GM21786 (cell line): ENCODE data around the gene RNASEH2B.

ENCODE experiments used
- ATAC-seq: cut with Tn5 transposase; IDR thresholded peaks from one replicate; pipeline ENCODE4 v1.9.1; 2021; ENCODE audit not compliant: unreplicated experiment

RNASEH2B gene

DNA sequence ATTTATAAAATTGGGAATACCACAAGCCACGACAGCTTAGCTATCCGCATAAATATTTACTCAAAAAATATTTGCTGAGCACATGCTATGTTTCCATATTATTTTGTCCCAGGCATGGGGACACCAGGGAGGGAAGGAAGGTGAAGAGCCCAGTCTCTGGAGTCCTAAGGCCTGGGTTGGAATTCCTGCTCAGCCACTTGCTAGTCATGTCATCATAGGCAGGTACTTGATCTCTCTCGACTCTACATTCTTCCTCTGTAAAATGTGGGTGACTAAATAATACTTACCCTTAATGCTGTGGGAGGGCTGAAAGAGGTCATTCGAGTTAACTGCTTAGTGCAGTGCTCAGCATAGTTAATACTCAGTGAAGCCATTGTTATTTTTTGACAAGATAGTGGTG lies 4.3 kb upstream of the RNASEH2B start:
- no peak for ATAC-seq

DNA sequence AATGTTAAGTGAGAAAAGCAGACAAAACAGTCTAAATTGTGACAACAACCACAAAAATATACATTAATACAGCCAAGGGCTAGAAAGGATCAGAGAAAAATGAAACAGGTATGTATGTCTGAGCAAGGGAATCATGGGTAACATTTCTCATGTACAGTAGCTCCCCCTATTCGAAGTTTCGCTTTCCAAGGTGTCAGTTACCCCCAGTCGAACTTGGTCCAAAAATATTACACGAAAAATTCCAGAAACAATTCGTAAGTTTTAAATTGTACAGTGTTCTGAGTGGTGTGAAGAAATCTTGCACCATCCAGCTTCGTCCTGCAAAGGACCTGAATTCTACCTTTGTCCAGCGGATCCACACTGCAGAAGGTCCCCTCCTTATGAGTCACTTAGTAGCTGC lies 1.8 kb upstream of the RNASEH2B start:
- no peak for ATAC-seq

DNA sequence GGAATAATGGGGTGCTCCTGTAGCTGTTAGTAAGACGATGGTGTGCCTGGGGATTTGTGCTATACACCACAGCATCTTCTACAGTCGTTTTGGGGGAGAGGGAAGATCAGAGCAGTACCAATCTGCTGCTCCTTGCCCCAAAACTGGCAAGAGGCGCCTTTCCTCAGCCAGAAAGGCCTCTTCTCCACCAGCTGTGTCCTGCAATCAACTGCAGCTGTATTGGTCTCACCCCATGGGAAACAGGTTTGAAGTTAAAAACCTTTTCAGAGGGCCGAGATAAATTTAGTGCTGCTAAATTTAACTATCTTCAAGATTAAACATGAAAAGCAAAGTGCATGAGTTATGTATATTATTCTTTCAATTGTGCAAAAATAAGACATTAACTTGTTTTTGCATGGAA lies 1.2 kb upstream of the RNASEH2B start:
- no peak for ATAC-seq

DNA sequence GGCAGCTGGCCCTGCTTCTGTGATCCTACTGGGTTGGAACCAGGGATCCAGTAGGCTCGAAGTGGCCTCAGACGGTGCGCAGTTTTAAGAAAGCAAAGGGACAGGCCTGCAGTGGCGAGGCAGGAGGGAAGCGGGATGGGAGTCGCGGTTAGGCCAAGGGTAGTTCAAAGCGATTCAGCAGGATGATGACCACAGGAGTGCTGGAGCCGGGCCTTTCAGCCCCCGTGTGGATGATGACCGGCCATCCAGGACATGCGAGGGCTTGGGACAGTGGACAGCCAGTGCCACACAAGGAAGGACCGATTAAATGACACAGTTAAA lies 854 bp downstream of the RNASEH2B start:
- ATAC-seq = no peak

DNA sequence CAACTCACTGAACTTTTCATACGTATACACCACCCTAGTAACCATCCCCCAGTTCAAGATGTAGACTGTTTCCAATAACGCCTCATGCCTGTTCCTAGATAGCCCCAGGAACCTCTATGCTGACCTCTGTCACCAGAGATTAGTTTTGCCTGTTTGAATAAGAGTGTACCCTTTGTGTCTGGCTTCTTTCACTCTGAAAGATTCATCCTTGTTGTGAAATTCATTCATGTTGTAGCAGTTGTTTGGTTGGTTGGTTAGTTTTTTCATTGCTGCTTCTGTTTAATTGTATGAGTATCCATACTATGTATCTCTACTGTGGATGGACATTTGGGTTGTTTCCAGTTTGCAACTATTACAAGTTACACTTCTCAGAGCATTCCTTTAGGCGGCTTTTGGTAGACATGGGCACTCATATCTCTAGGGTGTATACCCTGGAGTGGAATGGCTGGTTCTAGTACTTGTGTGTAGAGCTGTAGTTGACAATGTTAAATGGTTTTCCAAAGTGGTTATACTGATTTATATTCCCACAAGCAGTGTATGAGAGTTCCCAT lies 1.6 kb downstream of the RNASEH2B start:
- no peak for ATAC-seq

DNA sequence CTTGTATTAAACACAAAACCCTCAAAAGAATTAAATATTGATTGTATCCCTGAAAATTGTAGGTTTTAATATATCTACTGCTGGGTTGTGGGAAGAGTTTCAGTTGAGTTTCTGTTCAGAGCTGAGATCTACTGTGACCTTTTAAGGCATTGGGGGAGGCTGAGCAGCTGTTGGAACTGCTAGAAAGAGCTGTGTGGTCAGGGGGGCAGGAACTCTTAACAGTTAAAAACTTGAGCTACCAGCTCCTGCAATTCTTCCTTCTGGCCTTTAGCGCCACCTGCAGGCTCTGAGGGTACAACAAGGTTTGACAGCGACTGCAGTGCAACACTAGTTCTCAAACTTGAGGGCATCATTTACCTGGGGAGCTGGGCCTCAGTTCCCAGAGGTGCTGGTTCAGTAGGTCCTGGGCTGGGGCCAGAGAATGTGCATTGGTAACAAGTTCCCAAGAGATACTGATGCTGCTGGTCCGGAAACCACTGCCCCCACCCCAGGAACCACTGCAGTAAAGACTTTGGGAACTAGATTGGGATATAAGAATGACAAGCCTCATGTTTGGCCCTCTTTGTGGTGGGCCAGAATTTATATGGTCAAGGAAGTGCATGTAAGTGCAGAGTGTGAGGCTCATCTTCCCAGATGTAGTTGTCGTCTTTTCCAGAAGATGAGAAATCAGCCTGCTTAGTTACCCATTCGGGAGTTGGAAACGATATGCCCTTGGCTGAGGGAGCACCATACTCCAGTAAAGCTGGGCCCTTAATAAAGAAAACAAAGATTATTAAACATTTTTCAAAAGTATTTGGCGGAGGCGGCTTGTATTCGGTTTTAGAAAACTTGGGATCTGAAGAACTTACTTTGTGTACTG lies 2.6 kb downstream of the RNASEH2B start:
- ATAC-seq = peak; percentile 48

DNA sequence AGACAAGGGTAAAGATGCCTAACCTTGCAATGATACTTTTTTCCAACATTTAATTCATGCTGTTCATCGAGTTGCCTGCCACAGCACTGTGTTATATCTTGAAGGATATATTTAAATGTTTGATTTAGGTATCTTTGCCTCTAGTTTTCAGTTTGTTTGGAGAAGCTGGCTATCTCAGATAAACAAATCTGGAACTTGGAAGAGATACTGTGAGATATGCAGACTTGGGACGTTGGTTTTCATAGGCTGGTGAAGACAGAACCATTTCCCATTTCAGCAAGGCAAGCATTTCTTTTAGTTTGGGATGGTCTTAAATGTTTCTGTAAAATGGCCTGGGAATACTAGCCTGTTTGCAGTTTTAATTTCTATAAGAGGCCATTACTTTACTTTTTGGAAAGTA lies 3.3 kb downstream of the RNASEH2B start:
- no peak for ATAC-seq

DNA sequence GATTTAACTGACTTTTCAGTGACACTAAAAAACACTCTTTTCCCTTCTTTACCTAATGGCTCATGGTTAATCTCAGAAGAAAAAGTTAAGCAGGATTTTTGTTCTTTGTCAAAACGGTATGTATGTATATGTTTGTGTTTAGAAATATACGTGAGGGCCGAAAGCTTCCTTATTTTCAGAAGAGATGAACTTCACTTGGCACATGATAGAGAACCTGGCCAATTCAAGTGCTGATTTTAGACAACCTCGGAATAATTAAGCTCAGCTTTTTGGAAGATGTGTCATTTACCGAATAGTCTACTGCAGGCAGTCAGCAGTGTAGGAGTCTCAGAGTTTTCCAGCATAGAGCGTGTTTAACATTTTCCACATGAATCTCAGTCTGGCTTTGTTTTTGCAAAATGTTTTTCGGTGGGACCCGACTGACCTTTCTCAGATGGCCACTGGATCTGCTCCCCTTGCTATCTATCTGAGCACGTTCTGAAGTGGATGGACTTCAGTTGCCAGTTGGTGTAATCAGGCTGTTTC lies 4.6 kb downstream of the RNASEH2B start:
- no peak for ATAC-seq

DNA sequence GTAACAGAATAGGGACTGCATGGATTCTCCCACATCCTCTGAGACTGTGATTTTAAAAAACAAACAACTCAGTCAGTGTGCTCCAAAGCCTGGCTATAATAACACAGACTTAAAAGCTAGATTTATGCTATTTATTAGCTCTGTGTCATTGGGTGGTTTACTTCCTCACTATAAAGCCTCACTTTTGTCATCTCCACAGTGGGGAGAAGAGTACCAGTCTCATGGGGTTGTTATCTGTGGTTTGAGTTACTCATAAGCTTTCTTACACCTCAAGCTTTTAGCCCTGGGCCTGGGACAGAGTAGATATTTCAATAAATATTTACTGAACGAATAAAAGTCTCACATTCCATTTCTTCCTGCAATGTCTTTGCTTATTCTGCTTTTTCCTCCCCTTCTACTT lies 5.3 kb downstream of the RNASEH2B start:
- ATAC-seq = peak; percentile 32

DNA sequence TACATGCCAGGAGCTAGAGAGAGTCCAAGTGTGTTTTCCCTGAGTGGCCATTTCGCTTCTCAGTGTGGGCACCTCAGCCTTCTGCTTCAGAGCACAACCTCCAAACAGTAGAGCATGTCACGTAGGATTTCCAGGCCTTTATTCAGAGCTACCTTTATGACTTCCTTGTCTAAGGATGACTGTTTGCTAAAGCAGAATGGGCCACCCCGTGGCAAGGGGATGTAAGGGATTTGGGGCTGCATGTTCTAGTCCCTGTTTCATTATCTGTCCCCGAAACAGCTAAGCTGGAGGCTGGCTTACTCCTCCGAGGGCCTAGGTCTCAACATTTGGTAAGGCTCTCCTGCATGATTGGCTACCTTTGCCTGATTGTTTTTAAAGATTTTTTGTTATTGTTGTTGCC lies 6.0 kb downstream of the RNASEH2B start:
- ATAC-seq = no peak

DNA sequence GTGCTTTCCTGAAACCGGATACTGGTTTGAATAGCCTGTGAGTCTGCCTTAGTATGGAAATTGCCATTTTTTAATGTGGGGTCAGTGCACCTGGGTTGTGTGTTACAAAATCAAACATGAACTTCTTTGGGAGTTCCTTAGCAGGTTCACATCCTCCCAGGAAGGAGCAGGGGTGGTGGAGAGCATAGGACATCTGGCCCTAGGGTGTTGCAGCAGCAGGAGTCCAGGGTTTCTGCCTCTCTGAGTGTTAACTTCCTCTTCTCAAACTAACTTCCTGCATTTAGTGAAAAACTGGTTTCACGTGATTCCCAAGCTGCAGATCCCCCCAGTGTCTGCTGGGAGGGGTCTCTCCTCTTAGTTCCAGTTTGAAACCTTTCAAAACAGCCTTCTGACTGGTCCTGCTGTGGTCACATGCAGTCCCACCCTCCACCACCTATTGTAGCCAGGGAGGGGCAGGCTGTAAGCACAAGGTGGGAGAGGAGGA lies 7.2 kb downstream of the RNASEH2B start:
- peak; percentile 41 for ATAC-seq

DNA sequence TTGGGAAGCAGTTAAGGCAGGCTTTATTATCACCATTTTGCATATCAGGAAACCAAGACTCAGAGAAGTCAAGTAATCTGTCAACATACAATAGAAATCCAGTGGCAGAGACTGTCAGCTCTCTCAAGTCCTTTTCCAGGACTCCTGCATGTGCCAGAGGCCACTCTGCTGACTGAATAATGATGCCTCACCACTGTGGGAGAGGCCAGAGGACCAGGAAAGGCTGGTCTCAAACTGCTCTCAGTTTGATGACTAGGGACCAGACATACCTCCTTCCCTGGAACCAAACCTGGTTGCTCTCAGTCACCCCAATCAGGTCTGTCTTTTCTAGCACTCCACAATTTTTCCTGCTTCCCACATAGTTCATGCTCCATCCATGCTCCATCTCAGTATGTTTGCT lies 8.0 kb downstream of the RNASEH2B start:
- ATAC-seq = no peak

DNA sequence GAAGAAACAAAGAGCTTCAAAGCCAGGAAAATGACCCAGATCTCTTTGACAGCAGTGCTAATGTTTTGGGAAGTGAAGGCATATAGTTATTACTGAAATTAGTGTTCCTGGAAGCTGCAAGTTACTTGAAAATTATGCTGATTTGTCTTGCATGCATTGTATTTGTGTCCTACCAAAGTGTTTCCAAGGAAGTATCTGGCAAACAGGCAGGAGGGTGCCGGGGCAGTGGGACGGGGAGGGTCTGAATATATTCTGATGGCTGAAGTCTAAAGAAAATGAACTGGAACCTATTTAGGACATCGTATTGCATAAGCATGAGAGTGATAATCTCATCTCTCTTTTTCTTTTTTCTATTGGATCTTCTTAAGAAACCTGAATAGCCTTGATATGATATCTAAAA lies 9.0 kb downstream of the RNASEH2B start:
- ATAC-seq = no peak

DNA sequence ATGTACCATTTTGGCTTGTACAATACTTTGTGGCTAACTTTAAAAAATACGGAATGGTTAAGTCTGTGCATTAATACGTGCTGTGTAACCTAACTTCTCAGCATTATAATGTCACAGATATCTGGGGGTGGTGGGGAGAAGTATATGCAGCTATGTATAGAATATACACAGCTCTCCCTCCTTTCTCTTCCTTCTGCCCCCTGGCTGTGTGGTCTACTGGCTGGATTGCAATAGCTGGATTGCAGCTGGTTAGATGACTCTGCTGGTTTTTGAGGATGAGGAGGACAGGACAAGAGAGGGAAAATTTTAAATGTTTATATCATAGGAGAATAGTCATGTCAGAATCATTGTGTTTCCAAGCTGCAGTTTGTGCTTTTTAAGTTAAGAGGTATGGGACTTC lies 9.7 kb downstream of the RNASEH2B start:
- ATAC-seq = no peak

DNA sequence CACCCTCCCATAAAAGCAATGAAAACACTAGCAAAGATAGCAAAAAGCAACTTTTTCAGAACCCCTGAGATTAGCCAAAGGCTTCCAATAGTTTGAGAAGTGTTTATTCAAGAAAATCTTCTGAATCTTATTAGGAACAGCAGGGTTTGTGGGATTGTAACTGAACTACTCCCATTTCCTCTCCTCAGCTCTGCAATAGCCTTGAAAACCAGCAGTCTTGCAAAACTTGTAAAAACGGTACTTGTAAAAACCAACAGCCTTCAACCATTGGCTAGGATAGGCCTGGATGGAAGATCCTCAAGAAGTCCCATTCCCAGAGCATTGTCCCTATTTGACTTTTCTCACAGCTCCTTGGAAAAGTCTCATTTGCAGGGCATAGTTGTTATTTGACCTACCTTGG lies 12.1 kb downstream of the RNASEH2B start:
- no peak for ATAC-seq

DNA sequence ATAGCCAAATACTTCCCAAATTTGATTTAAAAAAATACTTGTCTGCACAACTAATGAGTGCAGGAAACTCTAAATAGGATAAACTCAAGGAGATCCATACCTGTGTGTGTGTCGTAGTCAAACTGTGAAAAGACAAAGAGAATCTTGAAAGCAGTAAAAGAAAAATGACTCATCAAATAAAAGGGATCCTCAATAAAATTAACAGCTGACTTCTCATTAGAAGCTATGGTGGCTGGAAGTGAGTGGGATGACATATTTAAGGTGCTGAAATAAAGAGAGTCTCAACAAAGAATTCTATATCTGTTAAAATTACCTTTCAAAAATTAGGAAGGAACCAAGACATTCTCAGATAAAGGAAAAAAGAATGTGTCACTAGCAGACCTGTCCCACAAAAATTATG lies 13.7 kb downstream of the RNASEH2B start:
- ATAC-seq = no peak

DNA sequence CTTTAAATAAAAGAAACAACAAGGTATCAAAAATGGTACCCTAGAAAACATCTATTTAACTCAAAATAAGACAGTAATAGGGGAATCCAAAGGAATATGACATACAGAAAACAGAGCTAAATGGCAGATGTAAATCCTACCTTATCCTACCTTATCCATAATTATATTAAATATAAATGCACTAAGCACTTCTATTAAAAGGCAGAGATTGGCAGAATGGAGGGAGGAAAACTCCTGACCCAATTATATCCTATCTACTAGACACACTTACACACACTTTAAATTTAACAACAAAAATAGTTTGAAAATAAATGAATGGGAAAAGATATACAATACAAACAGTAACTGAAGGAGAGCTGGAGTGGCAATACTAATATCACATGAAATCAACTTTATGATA lies 14.4 kb downstream of the RNASEH2B start:
- ATAC-seq = no peak

DNA sequence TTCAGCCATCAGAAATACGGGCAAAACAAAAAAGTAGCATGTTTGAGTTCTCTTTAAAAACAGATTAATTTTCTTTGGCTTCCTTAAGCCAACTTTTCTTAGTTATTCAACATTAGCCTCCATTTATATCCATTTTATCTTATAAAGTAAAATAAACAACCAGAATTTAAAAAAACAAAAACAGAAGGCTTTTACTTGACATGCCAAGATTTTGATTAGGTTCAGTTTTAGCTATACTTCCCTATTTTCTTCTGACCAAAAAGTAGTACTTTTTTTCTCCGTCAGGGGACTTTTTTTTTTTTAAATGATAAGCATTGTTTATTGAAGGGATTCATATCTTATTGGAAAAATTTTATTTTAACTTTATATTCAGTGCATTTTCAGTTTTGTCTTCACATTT lies 18.1 kb downstream of the RNASEH2B start:
- ATAC-seq = no peak

DNA sequence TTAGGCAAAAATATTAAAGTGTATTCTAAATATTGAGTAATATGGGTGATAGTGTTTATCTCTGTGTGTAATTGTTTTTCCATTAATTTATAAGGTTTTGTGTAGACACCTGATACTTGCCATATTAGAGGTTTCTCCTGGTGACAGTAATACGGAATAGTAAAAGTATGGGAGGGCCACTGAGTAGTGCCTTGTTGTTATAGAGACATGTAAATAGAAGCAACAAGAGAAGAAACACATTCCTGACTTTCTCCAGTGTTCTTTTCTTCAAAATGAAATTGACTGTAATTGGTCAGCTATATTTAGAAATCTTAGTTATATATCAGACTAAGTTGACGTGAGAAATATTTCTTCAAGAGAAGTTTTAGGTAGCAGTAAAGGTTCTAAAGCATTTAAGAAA lies 18.5 kb downstream of the RNASEH2B start:
- ATAC-seq = no peak

DNA sequence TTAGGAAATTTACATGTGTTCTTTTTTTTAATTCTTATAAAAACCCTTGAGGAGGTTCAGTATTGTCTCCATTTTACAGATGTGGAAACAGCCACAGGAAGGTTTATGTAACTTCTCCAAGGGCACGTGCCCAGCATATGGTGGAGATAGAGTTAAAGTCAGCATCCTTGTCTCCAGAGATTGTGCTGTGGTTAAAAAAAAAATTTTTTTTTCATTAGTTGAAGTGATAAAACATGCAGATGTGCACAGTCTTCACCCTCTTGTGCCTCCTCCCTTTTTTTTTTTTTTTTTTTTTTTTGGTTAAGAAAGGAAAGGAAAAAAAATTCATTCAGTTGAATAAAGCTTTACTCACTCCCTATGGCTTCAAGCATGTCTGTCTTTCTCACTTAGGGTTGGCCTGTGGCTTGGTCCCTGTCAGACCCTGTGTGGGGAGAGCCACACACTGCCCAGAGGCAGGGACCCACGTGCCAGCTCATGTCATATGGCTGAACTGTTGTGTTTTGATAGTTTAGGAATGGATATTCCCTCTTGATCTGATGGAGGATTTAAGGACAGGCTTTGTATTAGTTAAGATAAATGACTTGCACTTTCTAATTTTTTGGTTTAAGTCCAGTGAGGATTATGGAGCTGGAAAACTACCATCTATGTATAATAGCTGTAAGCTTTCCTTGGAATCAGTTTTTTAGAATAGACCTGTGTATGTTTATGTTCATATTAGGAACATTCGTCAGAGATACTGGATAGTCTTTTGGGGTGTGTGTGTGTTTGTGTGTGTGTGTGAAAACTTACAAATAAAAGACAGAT lies 19.3 kb downstream of the RNASEH2B start:
- ATAC-seq = no peak

DNA sequence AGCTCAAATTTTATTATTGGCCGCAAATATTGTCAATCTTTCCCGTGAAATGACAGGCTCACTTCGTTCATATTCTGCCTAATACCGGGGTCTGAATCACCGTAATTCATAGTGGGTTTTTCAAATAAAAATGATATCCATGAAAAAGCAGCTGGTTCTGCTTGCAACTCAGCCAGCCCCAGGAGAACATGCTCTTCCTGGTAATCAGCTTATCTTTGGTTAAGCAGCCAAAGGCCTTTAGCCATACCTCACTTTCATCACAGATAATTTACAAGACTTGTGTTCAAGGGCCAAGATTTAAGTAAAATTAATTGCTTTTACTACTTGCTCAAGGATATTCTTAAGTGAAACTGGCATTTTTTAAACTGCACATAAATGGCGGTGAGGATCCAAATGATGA lies 22.5 kb downstream of the RNASEH2B start:
- no peak for ATAC-seq
